Astrocyte of the cerebellum (primary cell): ENCODE results near the gene DIAPH3.

ENCODE experiments used
- DNase-seq: peaks from one replicate; pipeline ENCODE4 v3.0.0-alpha.2; 2011; ENCODE audit warnings: low read depth
- H3K4me3 ChIP-seq: 2 replicates; pipeline ENCODE4 v1.5.1; 2011; ENCODE audit warnings: mild to moderate bottlenecking, low read depth, low read length, moderate library complexity
- CTCF ChIP-seq: IDR thresholded peaks from 2 replicates; pipeline ENCODE4 v1.5.1; 2012; ENCODE audit warnings: low read length, low read depth, moderate library complexity, mild to moderate bottlenecking; ENCODE audit errors: missing control alignments
- in situ Hi-C: cut with HindIII; loops from 2 replicates; pipeline ENCODE4 v1.10.0; 2017; ENCODE audit warnings: low sequenced_read_pairs

The DIAPH3 gene

GRCh38 chr13:60155978-60156377 lies 7.8 kb downstream of the DIAPH3 start:
- in situ Hi-C loops: loop anchor here (5.0 kb wide), 1 partner anchor 69 kb away; no protein-coding TSS in a partner anchor
- peak; percentile 28 for TF ChIP-seq CTCF
- no peak overlapping the region for H3K4me3 ChIP-seq
- DNase-seq: no peak

DNA sequence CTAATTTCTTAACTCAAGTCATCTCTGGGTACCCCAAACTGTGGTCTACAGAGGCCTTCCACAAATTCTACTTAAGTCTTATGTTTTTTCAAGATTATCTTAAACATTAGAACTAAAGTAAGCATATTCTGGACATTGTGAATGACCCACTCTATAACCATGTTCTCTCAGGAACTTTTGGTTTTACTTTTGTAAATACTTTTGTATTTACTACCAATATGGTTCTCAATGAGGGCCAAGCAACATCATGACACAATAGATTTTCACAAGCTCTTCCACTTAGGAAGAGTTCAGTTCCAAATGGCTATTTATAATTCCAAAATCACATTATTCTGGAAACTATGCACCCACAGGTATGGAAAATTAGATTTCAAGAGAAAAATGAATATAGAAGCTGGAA lies 10.8 kb downstream of the DIAPH3 start:
- in situ Hi-C loops: no loop called here
- TF ChIP-seq CTCF: no peak
- H3K4me3 ChIP-seq: no peak overlapping the region
- no peak for DNase-seq

GRCh38 chr13:60152114-60152513 lies 11.6 kb downstream of the DIAPH3 start:
- H3K4me3 ChIP-seq: no peak overlapping the region
- in situ Hi-C loops: no loop called here
- no peak for DNase-seq
- no peak for TF ChIP-seq CTCF

DNA sequence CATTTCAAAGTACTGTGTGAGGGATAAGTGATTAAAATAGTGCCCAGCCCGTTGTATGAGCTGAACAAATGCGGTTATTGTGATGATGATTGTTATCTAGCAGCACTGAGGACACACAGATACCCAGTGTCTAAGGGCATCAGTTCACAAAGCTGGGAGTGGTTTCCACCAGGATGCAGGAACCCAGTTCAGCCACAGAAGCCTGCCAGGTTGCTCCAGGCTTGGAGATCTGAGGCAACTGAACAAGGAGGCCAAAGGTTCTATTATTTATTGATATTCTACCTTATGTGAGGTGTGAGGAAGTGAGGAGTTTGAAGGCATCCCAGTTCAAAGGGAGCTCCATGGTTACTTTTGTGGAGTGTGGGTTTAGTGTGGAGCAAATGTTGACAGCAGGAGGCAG lies 13.2 kb downstream of the DIAPH3 start:
- in situ Hi-C loops: no loop called here
- H3K4me3 ChIP-seq: no peak overlapping the region
- TF ChIP-seq CTCF: no peak
- no peak for DNase-seq

DNA sequence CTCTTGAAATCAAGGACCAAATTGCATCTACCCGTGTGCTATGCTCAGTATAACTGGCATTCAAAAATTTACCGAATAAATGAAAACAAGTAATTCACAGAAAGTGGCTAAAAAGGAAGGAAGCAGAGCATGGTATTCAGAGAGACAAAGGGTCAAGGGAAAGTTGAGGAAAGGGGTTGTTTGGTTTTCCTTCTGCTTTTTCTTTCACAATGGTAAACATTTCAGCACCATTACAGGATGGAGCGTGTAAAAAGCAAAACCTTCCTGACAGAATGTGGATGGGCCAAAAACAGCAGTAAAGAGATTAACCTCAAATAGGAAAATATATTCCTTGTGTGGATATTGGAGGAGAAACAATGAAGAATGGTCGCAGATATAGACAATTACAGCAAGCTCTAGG lies 14.8 kb downstream of the DIAPH3 start:
- H3K4me3 ChIP-seq: no peak overlapping the region
- in situ Hi-C loops: no loop called here
- no peak for TF ChIP-seq CTCF
- no peak for DNase-seq

- H3K4me3 ChIP-seq: no peak overlapping the region
- TF ChIP-seq CTCF: no peak
- no peak for DNase-seq
- in situ Hi-C loops: no loop called here
Observed at GRCh38 chr13:60147361-60147760, 16.4 kb downstream of the DIAPH3 start.

DNA sequence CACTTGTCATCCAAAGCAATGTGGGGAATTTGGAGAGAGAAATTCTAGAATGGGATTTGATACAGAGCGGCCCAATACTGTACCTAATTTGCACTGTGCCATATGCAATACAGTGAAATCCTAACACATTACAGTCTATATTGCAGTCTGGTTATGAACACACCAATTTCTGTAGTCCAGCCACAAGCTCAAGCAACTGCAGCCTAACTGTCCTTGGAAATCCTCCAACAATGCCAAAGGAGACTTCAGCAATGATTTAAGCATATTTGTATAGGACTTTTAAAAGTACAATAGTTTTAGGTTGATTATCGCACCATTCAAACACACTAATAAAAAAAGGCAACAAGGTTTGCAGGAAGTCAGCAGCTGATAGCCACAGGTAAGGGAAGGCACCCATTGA lies 17.3 kb downstream of the DIAPH3 start:
- no peak for DNase-seq
- TF ChIP-seq CTCF: no peak
- H3K4me3 ChIP-seq: no peak overlapping the region
- in situ Hi-C loops: no loop called here
